GM20000 (cell line): Measurements from ENCODE around the gene ATG4A.

Experiments
- DNase-seq: peaks from one replicate; pipeline ENCODE4 v3.0.0; 2012; ENCODE audit warnings: low spot score
- CTCF ChIP-seq: IDR thresholded peaks from 2 replicates; pipeline ENCODE4 v1.5.1; 2012; ENCODE audit warnings: mild to moderate bottlenecking, control low read depth; ENCODE audit errors: extremely low read depth, missing control alignments

ATG4A gene

GRCh38 chrX:108132876-108133275, 41.3 kb downstream of the ATG4A start:
- TF ChIP-seq CTCF: no peak
- no peak for DNase-seq

- DNase-seq: no peak
- no peak for TF ChIP-seq CTCF
Measured at GRCh38 chrX:108134724-108135123, 43.1 kb downstream of the ATG4A start.

GRCh38 chrX:108138814-108139702, 47.5 kb downstream of the ATG4A start:
- TF ChIP-seq CTCF: no peak
- no peak for DNase-seq

- no peak for TF ChIP-seq CTCF
Measured at GRCh38 chrX:108148524-108148923, 56.9 kb downstream of the ATG4A start.

GRCh38 chrX:108156082-108156481, 64.5 kb downstream of the ATG4A start:
- DNase-seq: no peak
- TF ChIP-seq CTCF: no peak

More at GRCh38 chrX:108148524-108148923, 56.9 kb downstream of the ATG4A start:
- DNase-seq: peak; percentile 7

- TF ChIP-seq CTCF: no peak
- DNase-seq: no peak
Measured at GRCh38 chrX:108156934-108157466, 65.4 kb downstream of the ATG4A start.

- no peak for DNase-seq
- no peak for TF ChIP-seq CTCF
Measured at GRCh38 chrX:108157628-108158027, 66.0 kb downstream of the ATG4A start.
